NB4 (cell line): ENCODE measurements around the gene MED14.

Experiments used
- DNase-seq: peaks from one replicate; pipeline ENCODE4 v3.0.0; 2010; ENCODE audit warnings: low read depth
- H3K4me3 ChIP-seq: one replicate; pipeline ENCODE4 v1.5.1; 2011; ENCODE audit warnings: mild to moderate bottlenecking, low read depth, low read length, moderate library complexity
- CTCF ChIP-seq: IDR thresholded peaks from one replicate; pipeline ENCODE4 v1.5.1; 2012; ENCODE audit warnings: low read depth, low read length
- MAX ChIP-seq: IDR thresholded peaks from 2 replicates; pipeline ENCODE4 v1.6.1; 2011; ENCODE audit warnings: low read depth, low read length
- MYC ChIP-seq: IDR thresholded peaks from 2 replicates; pipeline ENCODE4 v1.6.1; 2011; ENCODE audit warnings: low read depth, low read length
- POLR2A ChIP-seq: IDR thresholded peaks from 2 replicates; pipeline ENCODE4 v1.6.1; 2011; ENCODE audit warnings: mild to moderate bottlenecking; ENCODE audit not compliant: insufficient read length; ENCODE audit errors: extremely low read depth

Gene MED14

GRCh38 chrX:40622479-40623138 lies 112.7 kb downstream of the MED14 start:
- no peak overlapping the region for H3K4me3 ChIP-seq
- TF ChIP-seq CTCF, result no peak
- no peak for TF ChIP-seq MYC
- TF ChIP-seq POLR2A, result no peak
- no peak for TF ChIP-seq MAX
- DNase-seq, result no peak

GRCh38 chrX:40617566-40617965 lies 117.8 kb downstream of the MED14 start:
- DNase-seq, result no peak
- no peak overlapping the region for H3K4me3 ChIP-seq
- no peak for TF ChIP-seq MAX
- TF ChIP-seq POLR2A, result no peak
- TF ChIP-seq CTCF, result no peak
- no peak for TF ChIP-seq MYC

GRCh38 chrX:40615976-40616375 lies 119.4 kb downstream of the MED14 start:
- no peak overlapping the region for H3K4me3 ChIP-seq
- TF ChIP-seq MYC (no peak), POLR2A (no peak), MAX (no peak), CTCF (no peak)
- DNase-seq, result no peak

- H3K4me3 ChIP-seq, result no peak overlapping the region
- TF ChIP-seq MAX, result no peak
- no peak for TF ChIP-seq MYC
- no peak for TF ChIP-seq POLR2A
- TF ChIP-seq CTCF, result no peak
- DNase-seq, result no peak
These were observed 122.8 kb downstream of the MED14 start for GRCh38 chrX:40612511-40612910.

- DNase-seq, result no peak
- no peak for TF ChIP-seq MAX
- TF ChIP-seq CTCF, result no peak
- no peak for TF ChIP-seq POLR2A
- TF ChIP-seq MYC, result no peak
- H3K4me3 ChIP-seq, result no peak overlapping the region
These were observed 128.0 kb downstream of the MED14 start for GRCh38 chrX:40607381-40607780.

GRCh38 chrX:40603446-40603845 lies 131.9 kb downstream of the MED14 start:
- DNase-seq, result no peak
- TF ChIP-seq MAX, result no peak
- TF ChIP-seq CTCF, result no peak
- TF ChIP-seq MYC, result no peak
- no peak for TF ChIP-seq POLR2A

More at GRCh38 chrX:40603446-40603845, 131.9 kb downstream of the MED14 start:
- no peak overlapping the region for H3K4me3 ChIP-seq
